Fibroblast of skin of left biceps (primary cell): ENCODE results near the gene ARRDC3.
"Not testable (repeated sequence)": the region's sequence is repeated elsewhere in the genome, so short reads cannot be mapped to it uniquely, and the experiment has no call there.

Source experiments
- DNase-seq, 2 experiments: peaks; one replicate each; pipeline ENCODE4 v3.0.0-alpha.2; 2013; ENCODE audit warnings: low read depth in 2 of 2

ARRDC3 gene, protein sequence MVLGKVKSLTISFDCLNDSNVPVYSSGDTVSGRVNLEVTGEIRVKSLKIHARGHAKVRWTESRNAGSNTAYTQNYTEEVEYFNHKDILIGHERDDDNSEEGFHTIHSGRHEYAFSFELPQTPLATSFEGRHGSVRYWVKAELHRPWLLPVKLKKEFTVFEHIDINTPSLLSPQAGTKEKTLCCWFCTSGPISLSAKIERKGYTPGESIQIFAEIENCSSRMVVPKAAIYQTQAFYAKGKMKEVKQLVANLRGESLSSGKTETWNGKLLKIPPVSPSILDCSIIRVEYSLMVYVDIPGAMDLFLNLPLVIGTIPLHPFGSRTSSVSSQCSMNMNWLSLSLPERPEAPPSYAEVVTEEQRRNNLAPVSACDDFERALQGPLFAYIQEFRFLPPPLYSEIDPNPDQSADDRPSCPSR

DNA sequence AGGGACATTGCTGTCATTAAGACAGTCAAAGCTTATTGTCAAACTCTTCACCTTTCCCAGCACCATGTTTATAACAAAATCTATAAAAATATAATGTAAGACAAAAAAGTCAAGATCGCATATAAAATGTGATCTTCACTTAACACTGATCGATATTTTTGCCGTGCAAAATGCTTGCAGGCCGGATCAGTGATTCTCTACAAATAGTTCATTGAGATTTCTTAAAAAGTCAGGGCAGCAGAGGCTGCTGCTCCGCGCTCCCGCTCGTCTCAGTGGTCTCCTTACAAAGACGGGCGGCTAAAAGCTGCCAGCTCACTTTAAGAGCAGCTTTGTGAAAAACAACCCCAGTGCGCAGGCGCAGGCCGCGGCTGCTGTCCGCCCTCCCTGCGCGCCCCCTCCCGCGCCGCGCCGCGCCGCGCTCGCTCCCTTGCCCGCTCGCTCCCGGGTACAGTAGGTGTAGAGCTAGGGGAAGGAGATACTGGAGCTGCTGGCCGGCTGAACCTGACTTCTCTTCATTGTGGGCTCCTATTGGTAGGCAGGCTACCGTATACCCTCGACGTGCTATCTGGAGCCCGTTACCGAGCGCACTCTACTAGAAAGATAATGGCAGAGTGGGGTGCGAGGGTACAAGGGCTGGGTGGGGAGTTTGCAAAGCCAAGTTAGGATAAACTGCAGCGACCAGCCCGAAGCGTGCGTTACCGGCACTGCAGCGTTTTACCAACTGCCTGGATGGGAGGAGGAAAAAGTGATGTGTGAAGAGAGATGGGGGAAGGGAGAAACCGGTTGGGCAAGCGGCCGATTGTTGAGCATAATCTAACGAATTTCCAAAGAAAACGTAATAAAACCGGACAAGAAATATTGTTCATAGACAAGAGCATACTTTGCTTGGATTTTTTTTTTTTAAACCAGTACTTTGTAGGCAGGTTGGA is at the start of gene ARRDC3:
ARRDC3 (minus strand) TSS at position 291 of the 929 bp plus-strand sequence; CDS start at position 66, 225 bp downstream.
- DNase-seq = peak; percentile 91 to 92

DNA sequence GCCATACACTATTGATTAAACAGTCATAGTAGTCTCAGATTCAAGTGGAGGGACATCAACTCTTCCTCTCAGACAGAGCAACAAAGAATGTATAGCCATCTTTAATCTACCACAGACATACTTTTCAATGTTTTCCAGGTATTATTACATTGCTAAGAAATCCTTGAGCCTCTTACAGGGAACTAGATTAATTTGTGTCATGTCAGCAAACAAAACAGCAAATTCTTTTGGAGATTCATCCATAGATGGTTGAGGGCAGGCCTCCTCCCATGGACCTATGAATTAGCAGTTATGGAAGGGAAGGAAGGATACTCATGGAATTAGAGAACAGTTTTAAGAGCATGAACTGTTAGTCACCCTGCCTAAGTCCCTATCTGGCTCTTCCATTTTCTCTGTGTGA is 47.8 kb upstream of the ARRDC3 start:
- DNase-seq = no peak

DNA sequence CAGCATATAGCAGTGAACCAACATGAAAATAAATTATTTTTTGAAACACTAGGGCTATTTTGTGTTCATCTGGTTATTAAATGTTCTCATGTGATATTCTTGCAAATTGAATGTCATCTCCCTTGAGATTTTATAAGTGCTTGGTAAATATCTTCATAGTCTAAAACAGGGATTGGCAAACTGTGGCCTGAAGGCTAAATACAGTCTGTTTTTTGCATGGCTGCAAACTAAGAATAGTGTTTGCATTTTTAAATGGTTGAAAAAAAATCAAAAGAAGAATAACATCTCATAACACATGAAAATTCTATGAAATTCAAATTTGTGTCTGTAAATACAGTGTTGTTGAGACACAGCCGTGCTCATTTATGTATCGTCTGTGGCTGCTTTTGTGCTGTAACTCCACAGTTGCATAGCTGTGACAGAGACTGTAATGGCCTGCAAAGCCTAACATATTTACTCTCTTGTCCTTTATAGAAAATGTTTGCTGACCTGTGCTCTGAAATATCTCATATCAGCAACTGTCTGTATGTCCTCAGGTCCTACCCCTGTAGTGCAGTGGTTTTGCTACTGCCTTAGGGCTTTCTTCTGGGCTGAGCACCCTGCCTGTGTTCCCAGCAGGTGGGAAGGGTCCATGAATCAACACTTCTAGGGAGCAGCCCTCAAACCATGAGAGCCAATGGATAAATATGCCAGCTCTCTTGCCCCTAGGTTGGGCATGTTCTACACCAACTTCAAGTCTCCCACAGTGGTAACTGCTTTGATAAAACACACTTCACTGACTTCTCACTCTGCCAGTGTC is 41.7 kb upstream of the ARRDC3 start:
- no peak for DNase-seq

DNA sequence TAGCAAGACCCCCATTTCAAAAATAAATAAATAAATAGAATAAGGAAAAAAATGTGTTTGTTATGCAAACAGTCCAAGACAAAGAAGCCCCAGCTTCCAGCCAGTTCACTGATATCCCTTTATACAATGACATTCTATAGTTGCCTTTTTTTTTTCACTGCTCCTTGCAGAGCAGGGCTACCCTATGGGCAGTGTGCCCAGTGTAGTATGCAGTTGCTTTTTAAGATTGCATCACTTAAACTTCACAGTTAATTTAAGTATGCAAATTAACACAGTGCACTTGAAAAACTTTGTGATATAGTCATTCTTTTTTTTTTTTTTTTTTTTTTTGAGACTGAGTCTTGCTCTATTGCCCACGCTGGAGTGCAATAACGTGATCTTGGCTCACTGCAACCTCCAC is 40.8 kb upstream of the ARRDC3 start:
- DNase-seq = no peak

DNA sequence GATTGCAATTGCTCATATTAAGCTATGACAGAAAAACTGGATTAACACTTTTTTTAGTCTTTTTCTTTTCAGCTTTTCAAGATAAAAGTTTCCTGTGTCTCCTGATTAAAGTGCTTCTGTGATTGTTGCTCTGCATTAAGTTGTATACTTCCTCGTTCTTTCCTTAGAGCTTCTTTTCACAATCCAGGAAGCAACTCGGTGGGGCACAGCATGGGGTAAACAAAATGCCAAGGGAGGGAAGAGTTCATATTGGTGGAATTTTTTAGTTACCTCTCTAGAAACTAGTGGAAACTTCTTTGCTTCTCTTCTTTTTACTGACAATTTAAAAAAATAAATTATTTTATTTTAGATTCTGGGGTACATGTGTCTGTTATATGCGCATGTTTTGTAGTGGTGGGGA is 37.8 kb upstream of the ARRDC3 start:
- DNase-seq = no peak

DNA sequence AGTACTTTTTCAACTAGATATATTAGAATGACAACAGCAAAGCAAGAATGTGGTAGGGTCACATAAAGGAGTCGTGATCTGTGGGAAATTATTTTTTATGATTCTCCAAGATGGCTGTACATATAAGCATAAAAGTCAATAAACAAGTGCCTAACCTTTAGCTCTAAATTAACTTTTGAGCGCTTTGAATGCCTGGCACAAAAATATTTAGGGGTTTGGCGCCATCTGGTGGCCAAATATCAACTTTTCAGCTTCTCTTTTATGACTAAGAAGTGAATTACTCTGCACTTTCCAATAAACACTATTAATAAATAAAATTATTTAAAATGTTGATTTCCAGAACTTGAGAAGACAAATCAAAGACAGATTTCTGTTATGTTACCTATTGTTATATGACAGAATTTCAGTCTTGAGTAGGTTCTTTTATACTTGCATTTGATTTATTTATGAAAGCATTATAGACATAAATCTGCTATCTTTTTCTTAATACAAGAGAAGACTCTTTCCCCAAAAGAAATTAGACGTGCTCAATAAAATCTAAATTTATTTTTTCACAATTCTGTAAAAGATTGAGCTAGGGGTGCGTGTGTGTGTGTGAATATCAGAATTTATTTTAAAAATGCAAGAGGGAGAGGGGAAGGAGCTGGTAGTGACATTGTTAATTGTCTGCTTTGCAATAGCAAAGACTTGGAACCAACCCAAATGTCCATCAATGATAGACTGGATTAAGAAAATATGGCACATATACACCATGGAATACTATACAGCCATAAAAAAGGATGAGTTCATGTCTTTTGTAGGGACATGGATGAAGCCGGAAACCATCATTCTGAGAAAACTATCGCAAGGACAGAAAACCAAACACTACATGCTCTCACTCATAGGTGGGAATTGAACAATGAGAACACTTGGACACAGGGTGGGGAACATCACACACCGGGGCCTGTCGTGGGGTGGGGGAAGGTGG is 36.7 kb upstream of the ARRDC3 start:
- DNase-seq = peak in 1 of 2 experiments; percentile 24

DNA sequence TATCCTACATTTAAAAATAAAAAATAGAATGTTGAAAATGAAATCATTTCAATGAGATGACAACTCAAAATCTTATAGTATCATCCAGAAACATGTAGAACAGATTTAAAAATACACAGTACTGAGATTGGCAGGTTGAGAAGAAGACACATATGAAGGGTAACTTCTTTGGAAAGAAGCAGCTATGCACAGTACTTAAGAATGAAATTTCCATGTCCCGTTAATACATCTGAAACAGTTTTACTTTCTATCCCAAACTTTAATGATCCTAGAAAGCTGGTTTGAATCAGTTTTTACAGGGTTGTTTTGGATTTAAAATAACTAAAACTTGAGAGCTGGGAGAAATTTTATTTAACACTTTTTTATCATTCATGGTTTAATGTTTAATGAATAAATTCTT is 36.0 kb upstream of the ARRDC3 start:
- DNase-seq = no peak

DNA sequence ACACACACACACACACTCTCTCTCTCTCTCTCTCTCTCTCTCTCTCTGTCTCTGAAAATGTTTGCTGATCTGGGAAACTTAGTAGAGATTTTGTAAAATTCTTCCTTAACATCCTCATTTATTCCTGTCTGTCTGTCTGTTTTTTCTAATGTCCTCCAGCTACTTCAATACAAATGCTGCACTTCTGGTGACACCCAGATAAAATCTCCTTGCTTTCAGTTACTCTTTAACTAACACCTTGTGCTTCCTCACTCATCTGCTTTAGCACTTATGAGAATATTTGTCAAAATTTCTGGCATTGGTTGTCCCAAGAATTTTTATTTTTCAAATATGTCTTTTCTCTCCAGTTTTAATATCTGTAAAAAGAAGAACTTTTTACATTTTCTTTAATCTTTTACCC is 35.0 kb upstream of the ARRDC3 start:
- no peak for DNase-seq

DNA sequence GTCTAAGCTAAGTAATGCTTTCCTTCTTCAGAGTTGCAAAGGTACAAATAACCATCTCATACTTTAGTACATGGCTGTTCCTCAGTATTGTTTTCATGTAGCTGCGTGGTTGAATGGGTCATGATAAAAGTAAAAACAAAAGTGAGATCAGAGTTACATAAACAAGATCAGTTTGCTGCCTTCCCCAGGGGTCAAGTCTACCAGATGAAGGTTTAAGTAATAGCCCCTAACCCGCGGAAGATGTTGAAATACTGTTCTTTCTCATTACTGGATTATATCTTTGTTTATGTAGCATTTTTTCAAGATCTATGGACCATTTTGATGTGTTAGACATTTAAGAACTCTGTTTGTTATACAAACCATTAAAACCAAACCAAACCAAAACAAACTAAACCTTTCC is 34.1 kb upstream of the ARRDC3 start:
- DNase-seq = no peak

DNA sequence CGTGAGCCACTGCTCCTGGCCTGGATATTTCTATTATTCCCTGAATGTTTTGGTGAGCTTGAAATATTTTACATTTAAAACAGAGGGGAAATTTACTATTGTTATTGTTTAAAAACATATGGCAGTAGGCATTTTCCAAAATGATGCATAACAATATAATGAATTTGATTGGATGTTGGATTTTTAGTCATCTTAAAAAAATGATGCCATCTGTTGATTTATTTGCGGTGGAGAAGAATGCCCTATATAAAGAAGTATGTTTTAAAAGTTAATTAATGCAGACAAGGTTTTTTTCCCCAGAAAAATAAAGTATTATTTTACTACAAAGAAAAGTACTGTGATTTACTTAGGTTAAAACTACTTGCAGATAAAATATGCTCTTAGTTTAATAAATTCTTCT is 33.4 kb upstream of the ARRDC3 start:
- no peak for DNase-seq

DNA sequence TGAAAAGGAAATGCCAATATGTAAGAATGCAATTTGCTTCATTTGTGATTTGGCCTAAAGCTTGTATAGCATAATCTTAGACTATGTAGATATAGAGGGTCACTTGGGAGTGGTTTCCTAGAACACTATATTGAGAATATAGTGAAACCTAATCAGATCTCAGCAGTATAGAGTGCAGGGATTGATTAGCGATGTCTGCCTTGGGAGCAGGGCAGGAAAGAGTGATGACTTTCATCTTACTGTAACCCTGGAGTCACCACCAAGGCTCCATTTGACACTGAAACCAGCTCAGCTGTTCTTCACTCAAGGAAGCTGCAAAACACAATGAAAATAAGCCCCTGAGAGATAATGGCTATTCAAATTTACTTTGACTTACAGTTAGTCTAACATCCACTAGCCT is 26.2 kb upstream of the ARRDC3 start:
- DNase-seq = no peak

DNA sequence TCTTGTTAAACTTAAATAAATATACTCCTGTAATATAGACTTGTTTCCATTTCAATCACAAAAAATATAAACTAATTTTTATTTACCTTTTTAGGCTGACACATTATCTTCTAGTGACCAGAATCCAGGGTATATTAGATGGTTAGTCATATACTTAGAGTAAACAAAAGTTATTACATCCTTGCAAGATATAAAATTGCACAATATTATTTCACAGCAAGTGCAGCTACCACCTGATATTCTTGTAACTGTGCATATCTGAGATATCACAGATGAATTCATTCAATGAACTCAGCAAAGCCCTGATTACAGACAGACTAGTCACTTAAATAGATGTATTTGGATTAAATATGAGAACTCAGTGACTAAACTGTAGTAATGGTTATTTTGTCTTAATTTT is 25.6 kb upstream of the ARRDC3 start:
- no peak for DNase-seq

DNA sequence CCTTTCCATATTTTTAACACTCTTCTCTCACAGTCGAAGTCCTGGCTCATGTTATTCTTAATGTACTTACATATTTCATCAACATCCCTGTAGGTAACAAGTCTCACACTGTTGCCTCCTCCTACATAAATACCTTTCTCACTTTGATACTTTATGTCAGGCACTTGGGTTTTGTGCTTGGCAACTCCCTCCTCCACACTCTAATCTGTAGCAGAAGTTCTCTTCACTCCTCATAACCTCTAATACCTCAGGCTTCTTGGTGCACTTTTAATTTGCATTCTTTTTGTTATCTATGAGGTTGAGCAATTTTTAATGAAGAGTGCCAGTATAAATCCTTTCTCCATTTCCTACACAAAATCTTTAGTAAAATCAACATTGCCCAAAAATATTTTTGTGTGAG is 24.1 kb upstream of the ARRDC3 start:
- DNase-seq = no peak

DNA sequence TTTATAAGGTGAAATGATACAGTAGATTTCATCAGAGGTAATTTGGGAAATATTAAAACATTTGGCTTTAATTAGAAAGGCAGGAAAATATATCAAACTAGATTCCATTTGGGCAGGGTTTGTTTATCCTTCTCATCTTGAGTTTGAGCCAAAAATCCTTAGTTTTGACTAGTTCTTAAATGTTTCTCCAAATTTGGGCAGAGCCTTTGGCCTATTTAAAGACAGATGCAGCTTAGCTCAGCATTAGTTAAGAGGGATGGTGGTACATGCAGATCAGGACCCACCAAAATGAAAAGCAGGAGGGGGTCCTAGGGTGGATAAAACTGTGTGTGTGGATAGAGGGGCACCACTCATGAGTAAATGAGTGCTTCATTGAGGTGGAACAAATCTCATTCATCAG is 20.3 kb upstream of the ARRDC3 start:
- DNase-seq = peak; percentile 80 to 86

DNA sequence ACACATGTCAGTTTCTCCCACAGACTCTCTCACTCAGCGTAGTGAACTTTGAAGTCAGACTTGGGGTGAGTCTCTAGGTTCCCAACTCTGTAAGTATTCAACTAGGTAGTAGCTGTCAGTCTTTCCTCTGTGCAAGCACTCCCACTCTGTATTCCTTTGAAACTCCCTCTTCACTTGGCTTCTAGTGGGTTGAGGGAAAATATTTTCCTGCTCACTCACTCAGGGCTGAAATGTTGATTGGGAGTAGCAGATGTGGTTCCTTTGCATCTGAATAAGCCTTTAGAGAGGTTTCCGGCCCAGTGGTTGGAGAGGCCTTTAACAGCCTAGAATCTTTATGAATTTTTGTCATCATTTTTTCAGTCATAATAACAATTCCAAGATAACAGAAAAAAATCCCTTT is 18.1 kb upstream of the ARRDC3 start:
- peak in 1 of 2 experiments; percentile 36 for DNase-seq

DNA sequence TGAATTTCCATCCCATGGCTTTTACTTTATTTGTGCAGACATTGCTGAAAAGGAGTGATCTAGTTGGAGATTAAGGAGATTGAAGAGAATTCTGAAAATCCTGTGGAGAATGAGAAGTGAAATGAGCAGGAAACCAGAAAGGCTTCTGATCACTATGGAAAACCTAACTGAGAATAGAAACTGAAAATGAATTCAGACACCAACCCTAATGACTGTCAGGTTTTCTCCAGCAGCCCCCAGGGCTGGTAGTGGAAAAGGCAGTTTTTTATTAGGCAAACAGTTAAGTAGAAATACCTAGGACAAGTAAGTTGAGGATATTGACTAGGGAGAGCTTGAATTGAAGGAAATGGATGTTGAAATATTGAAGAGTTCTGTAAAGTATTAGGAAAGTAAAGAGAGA is 14.7 kb upstream of the ARRDC3 start:
- DNase-seq = no peak

DNA sequence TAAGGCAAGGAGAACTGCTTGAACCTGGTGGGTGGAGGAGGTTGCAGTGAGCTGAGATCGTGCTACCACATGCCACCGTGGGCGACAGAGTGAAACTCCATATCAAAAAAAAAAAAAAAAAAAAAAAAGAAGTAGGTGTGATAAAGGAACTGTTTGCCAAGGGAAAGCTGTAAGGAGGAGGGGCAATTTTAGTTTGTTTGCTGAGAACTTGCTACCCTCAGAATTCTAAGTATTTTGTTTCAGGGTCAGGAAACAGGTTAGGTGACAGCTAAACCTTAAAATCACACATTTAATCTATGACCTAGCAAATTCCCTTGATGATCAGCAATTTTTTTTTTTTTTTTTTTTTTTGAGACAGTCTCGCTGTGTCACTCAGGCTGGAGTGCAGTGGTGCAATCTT is 7.2 kb upstream of the ARRDC3 start:
- no peak for DNase-seq

DNA sequence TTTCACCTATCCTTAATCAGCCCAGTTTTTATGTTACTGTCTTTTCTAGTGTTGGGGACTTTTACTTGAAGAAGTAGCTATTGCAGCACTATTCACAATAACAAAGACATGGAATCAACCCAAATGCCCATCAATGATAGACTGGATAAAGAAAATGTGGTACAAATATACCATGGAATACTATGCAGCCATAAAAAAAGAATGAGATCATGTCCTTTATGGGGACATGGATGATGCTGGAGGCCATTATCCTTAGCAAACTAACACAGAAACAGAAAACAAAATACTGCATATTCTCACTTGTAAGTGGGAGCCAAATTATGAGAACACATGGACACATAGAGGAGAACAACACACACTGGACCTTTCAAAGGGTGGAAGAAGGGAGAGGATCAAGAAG is 6.4 kb upstream of the ARRDC3 start:
- DNase-seq = not testable (repeated sequence)

DNA sequence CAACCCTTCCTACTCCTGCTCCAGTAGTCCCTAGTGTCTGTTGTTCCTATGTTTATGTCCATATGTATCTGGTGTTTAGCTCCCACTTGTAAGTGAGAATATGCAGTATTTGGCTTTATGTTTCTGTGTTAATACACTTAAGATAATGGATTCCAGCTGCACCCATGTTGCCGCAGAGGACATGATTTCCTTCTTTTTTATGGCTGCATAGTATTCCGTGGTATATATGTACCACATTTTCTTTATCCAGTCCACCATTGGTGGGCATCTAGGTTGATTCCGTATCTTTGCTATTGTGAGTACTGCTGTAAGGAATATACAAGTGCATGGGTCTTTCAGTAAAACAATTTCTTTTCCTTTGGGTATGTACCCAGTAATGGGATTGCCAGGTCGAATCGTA is 5.2 kb upstream of the ARRDC3 start:
- DNase-seq = no peak

DNA sequence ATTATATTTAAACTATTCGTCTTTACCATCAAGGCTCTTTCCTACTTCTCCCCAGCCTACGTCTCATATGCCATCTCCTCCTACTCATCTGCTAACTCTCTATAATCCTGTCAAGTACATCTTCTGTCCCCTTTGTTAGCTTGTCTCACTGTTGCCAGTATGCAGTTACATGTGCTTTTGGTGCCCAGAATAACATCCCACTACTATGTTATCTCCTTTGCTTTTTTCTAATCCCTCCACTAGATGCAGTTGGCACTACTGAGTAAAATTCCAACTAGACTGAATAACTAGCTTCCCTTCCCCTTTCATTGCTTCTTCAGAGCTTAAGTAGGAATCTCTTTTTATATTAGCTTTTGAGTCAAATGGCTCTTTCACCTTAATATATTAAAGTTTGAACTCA is 3.0 kb upstream of the ARRDC3 start:
- DNase-seq = no peak

DNA sequence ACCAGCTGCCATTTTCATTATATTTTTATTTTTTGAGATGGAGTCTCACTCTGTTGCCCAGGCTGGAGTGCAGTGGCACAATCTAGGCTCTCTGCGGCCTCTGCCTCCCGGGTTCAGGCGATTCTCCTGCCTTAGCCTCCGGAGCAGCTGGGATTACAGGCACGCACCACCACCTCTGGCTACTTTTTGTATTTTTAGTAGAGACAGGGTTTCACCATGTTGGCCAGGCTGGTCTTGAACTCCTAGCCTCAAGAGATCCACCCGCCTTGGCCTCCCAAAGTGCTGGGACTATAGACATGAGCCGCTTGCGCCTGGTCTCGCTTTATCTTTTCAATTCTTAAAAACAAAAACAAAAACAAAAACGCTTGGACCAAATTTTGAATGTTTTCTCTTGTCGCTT is 2.5 kb upstream of the ARRDC3 start:
- DNase-seq = not testable (repeated sequence)
